ENCODE measurements around the gene RDH13.
"Not testable (repeated sequence)": the region's sequence is repeated elsewhere in the genome, so short reads cannot be mapped to it uniquely, and the experiment has no call there.

Gene RDH13

GRCh38 chr19:55015126-55015525 is 47.8 kb downstream of the RDH13 start:
- no peak for DNase-seq (ENCODE audit: low read depth)

GRCh38 chr19:55014714-55015113 is 48.2 kb downstream of the RDH13 start:
- DNase-seq (ENCODE audit: low read depth): no peak

- no peak for DNase-seq (ENCODE audit: low read depth)
Measured at GRCh38 chr19:55013596-55013995, 49.4 kb downstream of the RDH13 start.

GRCh38 chr19:55012306-55012705 is 50.6 kb downstream of the RDH13 start:
- DNase-seq (ENCODE audit: low read depth): no peak

DNA sequence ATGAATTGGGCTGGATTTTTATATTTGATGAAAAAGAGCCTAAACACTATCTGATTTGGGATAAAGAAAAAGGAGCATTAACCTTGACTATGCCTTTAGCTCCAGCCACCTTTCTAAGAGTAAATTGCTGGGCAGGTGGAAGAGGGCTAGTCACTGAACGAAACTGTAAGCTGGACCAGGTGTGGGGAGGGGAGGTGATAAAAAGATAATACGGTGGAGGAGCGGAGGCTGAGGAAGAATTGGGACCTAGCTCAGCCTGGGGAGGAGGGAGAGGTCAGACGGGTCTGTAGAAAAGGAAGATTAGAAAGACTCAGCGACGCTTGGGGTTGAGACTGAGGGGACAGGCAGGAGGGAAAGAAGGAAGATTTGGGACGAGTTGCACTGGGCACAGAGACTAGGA is 52.4 kb downstream of the RDH13 start:
- DNase-seq (ENCODE audit: low read depth): not testable (repeated sequence)

DNA sequence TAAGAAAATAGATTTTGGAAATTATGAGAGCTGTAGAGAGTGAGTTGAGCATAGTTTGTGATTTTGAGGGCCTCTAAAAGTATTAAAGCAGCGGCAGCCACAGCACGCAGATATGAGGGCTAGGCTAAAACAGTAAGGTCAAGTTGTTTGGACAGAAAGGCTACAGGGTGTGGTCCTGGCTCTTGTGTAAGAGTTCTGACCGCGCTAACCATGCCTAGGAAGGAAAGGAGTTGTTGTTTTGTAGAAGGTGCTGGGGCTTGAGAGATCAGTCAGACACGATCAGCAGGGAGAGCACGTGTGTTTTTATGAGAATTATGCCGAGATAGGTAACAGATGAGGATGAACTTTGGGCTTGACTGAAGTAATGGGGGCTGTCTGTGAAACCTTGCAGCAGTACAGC is 54.2 kb downstream of the RDH13 start:
- not testable (repeated sequence) for DNase-seq (ENCODE audit: low read depth)

GRCh38 chr19:55008189-55008588 is 54.8 kb downstream of the RDH13 start:
- not testable (repeated sequence) for DNase-seq (ENCODE audit: low read depth)

DNA sequence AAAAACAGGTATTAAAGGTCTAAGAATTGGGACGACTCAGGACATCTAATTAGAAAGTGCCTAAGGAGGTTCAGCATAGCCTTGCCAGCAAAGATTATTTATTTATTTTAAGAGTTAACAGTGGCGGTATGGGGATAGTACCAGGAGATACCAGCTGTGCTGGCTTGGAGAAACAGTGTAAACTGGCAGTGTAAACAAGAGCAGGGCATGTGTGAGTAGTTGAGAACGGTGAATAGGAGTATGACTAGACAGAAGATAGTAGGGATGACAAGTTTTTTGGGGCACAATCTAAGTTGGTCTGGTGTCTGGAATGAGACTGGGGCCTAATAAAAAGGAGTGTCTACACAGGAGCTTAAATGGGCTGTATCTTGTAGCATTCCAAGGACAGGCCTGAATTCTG is 55.4 kb downstream of the RDH13 start:
- DNase-seq (ENCODE audit: low read depth): not testable (repeated sequence)

DNA sequence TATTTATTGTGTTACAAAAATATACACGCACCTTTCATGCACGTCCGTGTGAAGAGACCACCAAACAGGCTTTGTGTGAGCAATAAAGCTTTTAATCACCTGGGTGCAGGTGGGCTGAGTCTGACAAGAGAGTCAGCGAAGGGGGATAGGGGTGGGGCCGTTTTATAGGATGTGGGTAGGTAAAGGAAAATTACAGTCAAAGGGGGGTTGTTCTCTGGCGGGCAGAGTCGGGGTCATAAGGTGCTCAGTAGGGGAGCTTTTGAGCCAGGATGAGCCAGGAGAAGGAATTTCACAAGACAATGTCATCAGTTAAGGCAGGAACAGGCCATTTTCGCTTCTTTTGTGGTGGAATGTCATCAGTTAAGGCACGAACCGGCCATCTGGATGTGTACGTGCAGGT is 56.2 kb downstream of the RDH13 start:
- not testable (repeated sequence) for DNase-seq (ENCODE audit: low read depth)

DNA sequence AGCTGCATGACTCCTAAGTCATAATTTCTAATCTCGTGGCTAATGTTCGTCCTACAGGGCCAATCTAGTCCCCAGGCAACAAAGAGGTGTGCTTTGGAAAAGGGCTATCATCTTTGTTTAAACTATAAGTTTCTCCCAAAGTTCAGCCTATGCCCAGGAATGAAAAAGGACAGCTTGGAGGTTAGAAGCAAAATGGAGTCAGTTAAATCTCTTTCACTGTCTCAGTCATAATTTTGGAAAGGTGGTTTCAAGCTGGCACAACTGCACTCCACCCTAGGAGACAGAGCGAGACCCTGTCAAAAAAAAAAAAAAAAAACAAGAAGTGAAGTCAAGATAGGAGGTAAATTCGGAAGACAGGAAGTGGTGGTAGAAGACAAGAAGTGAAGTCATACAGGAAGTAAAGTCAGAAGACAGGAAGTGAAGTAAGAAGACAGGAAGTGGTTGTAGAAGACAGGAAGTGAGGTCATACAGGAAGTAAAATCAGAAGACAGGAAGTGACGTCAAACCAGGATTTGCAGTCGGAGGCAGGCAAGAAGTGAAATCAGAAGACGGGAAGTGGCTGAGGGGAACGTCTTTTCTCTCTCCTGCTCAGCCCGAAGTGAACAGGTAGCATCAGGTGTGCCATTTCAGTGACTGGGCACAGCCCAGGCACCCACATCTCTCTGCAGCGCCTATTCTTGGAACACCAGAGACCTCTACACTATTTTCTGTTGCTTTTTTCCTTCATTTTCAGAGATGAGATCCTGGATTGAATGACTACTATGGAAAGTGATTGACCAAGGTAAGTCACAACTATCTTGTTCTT is 57.1 kb downstream of the RDH13 start:
- peak; percentile 42 for DNase-seq (ENCODE audit: low read depth)

DNA sequence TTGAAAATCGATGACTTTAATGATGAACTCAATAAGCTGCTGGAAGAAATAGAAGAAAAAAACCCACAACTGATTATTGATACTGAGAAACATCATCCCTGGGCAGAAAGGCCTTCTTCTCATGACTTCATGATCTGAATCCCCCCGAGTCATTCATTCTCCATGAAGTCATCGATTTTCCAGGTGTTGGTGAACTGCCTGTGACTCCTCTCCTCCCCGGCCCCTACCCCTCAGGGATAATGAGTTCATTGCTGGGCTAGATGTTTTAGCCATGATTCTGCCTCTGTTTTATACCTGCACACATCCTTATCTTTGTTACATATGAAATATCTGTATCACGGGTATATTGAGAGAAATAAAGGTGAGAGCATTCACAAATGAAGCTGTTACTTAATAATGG is 62.2 kb downstream of the RDH13 start:
- no peak for DNase-seq (ENCODE audit: low read depth)

DNA sequence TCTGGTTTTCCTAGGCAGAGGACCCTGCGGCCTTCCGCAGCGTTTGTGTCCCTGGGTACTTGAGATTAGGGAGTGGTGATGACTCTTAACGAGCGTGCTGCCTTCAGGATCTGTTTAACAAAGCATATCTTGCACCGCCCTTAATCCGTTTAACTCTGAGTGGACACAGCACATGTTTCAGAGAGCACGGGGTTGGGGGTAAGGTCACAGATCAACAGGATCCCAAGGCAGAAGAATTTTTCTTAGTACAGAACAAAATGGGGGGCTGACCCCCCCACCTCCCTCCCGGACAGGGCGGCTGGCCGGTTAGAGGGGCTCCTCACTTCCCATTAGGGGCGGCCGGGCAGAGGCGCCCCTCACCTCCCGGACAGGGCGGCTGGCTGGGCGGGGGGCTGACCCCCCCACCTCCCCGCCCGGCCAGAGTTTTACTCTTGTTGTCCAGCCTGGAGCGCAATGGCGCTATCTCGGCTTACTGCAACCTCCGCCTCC is 64.2 kb downstream of the RDH13 start:
- DNase-seq (ENCODE audit: low read depth): not testable (repeated sequence)

DNA sequence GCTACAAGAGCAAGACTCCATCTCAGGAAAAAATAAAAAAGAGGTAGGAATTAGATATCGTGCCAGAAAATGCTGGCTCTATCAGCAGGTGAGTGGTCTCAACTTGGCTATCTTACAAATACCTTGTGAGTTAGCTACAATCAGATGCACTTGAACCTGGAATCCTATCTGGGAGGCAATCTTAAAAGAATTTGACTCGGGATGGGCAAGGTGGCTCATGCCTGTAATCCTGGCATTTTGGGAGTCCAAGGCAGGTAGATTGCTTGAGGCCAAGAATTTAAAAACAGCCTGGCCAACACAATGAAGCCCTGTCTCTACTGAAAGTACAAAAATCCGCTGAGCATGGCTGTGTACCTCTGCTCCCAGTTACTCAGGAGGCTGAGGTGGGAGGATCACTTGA is 67.4 kb downstream of the RDH13 start:
- no peak for DNase-seq (ENCODE audit: low read depth)

Measured in T follicular helper cell (primary cell).